Stomach (tissue), 4 donors: Measurements from ENCODE around the gene LHFPL4.

Experiments
- EP300 ChIP-seq: sonication (generic); formaldehyde crosslinking; IDR thresholded peaks from one replicate; pipeline ENCODE4 v1.6.1; 2017; ENCODE audit warnings: antibody characterized with exemption
- POLR2A ChIP-seq, 4 donors: fragments of 450-650 bp; IDR thresholded peaks; one replicate each; pipeline ENCODE4 v1.6.1; 2016; ENCODE audit warnings: antibody characterized with exemption in 4 of 4, control low read depth in 2 of 4, mild to moderate bottlenecking in 1 of 4, moderate library complexity in 1 of 4
- TF ChIP-seq, protein P1 (sequence below), 7 experiments: fragments of 450-650 bp in 4 of 7; fragments of 200-600 bp in 3 of 7; sonication (generic) in 3 of 7; IDR thresholded peaks; one replicate each; pipeline ENCODE4 v1.5.1; 2016 to 2019; ENCODE audit warnings: antibody characterized with exemption in 7 of 7, control low read depth in 2 of 7, mild to moderate bottlenecking in 1 of 7

DNA sequence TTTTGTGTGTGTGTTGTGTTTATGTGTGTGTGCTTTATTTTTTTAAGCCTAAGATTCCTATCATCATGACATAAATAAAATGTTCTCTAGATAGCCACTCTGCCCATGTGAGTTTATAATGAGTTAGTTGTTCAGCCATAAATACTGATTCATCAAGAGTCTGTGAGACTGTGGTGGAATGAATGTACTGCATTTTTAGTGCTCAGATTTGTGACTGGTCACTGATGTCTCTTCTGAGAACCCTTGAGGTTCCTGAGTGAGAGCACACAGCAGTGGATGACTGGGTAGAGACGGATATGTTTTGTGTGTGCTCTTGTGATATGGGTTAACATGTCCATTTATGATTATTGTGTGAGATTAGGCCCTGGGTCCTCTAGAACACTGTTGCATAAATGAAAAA is 105.0 kb downstream of the LHFPL4 start:
- TF ChIP-seq, protein P1, sequence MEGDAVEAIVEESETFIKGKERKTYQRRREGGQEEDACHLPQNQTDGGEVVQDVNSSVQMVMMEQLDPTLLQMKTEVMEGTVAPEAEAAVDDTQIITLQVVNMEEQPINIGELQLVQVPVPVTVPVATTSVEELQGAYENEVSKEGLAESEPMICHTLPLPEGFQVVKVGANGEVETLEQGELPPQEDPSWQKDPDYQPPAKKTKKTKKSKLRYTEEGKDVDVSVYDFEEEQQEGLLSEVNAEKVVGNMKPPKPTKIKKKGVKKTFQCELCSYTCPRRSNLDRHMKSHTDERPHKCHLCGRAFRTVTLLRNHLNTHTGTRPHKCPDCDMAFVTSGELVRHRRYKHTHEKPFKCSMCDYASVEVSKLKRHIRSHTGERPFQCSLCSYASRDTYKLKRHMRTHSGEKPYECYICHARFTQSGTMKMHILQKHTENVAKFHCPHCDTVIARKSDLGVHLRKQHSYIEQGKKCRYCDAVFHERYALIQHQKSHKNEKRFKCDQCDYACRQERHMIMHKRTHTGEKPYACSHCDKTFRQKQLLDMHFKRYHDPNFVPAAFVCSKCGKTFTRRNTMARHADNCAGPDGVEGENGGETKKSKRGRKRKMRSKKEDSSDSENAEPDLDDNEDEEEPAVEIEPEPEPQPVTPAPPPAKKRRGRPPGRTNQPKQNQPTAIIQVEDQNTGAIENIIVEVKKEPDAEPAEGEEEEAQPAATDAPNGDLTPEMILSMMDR (IDR thresholded peaks at IDR 0.05): no peak
- TF ChIP-seq EP300 (no peak), POLR2A (IDR thresholded peaks at IDR 0.05) (no peak)
